Measurements from ENCODE around the gene FPGS. TPM values are rescaled to one million over a fixed set of nuclear protein-coding genes. Genes with fewer than 3 reads are reported as not detected.

The FPGS gene
- total RNA-seq, 2 experiments from 2014 or later: 132 to 147 TPM

DNA sequence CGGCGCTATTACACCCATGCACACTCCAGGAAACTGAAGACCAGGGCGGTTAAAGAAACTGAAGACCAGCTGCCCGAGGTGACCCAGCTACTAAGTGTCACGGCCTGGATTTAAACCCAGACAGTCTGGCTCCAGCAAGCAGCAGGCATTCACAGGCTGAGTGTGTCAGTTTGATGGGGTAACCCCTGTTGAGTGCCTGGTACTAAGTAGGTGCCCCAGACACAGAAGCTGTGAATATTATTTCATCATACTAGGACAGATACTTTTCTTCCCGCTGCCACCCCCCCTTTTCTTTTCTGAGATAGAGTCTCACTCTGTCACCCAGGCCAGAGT, 44.5 kb downstream of the FPGS start:
- intact Hi-C loops (cut with micrococcal nuclease; ENCODE audit: unreplicated experiment): no loop called here
- Histone ChIP-seq H3K4me3 (ENCODE audit: low read depth, low read length, poor library complexity, severe bottlenecking) (no peak overlapping the region), H3K36me3 (ENCODE audit: insufficient read depth, low read length) (no peaks in the 10 kb centered on the region), H3K9me3 (ENCODE audit: low read length) (peaks cover 11% of the 10 kb centered on the region; the same call in 1 of the 2 replicates), H2AFZ (ENCODE audit: low read length) (no peak overlapping the region), H3K4me2 (ENCODE audit: low read length) (no peak overlapping the region), H3K79me2 (ENCODE audit: insufficient read depth, low read depth, low read length) (no peaks in the 10 kb centered on the region), H3K4me1 (ENCODE audit: insufficient read depth, low read length, poor library complexity, severe bottlenecking) (no peaks in the 10 kb centered on the region), H3K27ac (ENCODE audit: low read depth, low read length, poor library complexity, severe bottlenecking) (no peak overlapping the region), H3K9me2 (ENCODE audit: insufficient read depth, low read length) (no peaks in the 10 kb centered on the region), H4K20me1 (ENCODE audit: insufficient read depth, low read length) (no peaks in the 10 kb centered on the region)
- ChIA-PET CTCF (ENCODE audit: unreplicated experiment) (no interaction called here), POLR2A (interaction anchor here (0.6 kb wide), 1 partner anchor 69 kb away, joined by 4 read pairs; no protein-coding TSS in a partner anchor)
- TF ChIP-seq, protein P1, sequence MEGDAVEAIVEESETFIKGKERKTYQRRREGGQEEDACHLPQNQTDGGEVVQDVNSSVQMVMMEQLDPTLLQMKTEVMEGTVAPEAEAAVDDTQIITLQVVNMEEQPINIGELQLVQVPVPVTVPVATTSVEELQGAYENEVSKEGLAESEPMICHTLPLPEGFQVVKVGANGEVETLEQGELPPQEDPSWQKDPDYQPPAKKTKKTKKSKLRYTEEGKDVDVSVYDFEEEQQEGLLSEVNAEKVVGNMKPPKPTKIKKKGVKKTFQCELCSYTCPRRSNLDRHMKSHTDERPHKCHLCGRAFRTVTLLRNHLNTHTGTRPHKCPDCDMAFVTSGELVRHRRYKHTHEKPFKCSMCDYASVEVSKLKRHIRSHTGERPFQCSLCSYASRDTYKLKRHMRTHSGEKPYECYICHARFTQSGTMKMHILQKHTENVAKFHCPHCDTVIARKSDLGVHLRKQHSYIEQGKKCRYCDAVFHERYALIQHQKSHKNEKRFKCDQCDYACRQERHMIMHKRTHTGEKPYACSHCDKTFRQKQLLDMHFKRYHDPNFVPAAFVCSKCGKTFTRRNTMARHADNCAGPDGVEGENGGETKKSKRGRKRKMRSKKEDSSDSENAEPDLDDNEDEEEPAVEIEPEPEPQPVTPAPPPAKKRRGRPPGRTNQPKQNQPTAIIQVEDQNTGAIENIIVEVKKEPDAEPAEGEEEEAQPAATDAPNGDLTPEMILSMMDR (conservative IDR thresholded peaks at IDR 0.05; ENCODE audit: low read length): no peak
- TF ChIP-seq EZH2phosphoT487 (IDR thresholded peaks at IDR 0.05; ENCODE audit: borderline replicate concordance, low read depth, low read length): no peak
- no peak for DNase-seq (ENCODE audit: low spot score)
- no TSS peak for BruUV-seq (replicated peaks)

DNA sequence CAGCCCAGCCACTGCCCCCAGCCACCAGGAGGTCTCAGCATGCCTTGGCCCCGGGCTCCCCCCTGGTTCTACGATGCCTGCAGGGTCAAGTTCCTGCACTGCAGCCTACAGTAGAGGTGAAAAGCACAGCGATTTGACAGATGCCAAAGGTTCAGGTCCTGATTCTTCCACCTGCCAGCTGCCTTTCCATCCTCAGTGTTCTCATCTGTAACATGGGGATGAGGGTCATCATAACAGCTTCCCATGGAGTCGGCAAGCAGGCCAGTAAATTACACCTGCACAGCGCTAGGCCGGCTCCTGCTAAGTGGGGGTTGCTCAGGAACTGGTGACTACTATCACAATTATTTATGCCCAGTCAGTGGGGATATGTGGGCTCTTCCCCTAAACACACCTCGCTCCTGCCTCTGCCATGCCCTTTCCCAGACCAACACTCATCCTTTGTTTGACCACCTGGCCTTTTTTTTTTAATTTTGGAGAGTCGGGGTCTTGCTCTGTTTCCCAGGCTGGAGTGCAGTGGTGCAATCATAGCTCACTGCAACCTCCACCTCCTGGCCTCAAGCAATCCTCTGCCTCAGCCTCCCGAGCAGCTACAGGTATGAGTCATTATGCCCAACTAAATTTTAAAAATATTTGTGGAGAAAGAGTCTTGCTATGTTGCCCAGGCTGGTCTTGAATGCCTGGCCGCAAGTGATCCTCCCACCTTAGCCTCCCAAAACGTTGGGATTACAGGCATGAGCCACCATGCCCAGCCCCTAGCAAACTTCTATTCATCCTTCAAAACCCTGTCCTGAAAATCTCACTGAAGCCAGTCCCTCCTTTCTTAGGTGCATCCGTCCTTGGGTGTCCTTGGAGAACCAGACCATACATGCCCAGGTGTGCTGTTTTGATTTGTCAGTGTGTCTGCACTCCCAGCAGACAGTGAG, 45.4 kb downstream of the FPGS start:
- TF ChIP-seq, protein P1 (conservative IDR thresholded peaks at IDR 0.05; ENCODE audit: low read length): no peak
- TF ChIP-seq EZH2phosphoT487 (IDR thresholded peaks at IDR 0.05; ENCODE audit: borderline replicate concordance, low read depth, low read length): no peak
- BruUV-seq (replicated peaks): no TSS peak
- intact Hi-C loops (cut with micrococcal nuclease; ENCODE audit: unreplicated experiment): no loop called here

More for the DNA sequence above, 45.4 kb downstream of the FPGS start:
- Histone ChIP-seq H3K36me3 (ENCODE audit: insufficient read depth, low read length) (no peaks in the 10 kb centered on the region), H2AFZ (ENCODE audit: low read length) (no peak overlapping the region), H3K27ac (ENCODE audit: low read depth, low read length, poor library complexity, severe bottlenecking) (no peak overlapping the region), H3K4me3 (ENCODE audit: low read depth, low read length, poor library complexity, severe bottlenecking) (no peak overlapping the region), H3K79me2 (ENCODE audit: insufficient read depth, low read depth, low read length) (no peaks in the 10 kb centered on the region), H4K20me1 (ENCODE audit: insufficient read depth, low read length) (no peaks in the 10 kb centered on the region), H3K9me3 (ENCODE audit: low read length) (peaks cover 11% of the 10 kb centered on the region; the same call in 1 of the 2 replicates), H3K9me2 (ENCODE audit: insufficient read depth, low read length) (no peaks in the 10 kb centered on the region), H3K4me2 (ENCODE audit: low read length) (no peak overlapping the region), H3K4me1 (ENCODE audit: insufficient read depth, low read length, poor library complexity, severe bottlenecking) (no peaks in the 10 kb centered on the region)
- no peak for DNase-seq (ENCODE audit: low spot score)
- ChIA-PET CTCF (ENCODE audit: unreplicated experiment) (interaction anchor here (0.5 kb wide), 1 partner anchor 252 kb away, joined by 8 read pairs; no protein-coding TSS in a partner anchor), POLR2A (no interaction called here)

Measured in OCI-LY7 (cell line).